HepG2 (cell line): Measurements from ENCODE around the gene ZBTB4. TPM values are rescaled to one million over a fixed set of nuclear protein-coding genes. Genes with fewer than 3 reads are reported as not detected.
A peak's percentile ranks its signal among the peaks of the same experiment; 100 is the strongest.

ENCODE experiments used
- ATF1 ChIP-seq: IDR thresholded peaks from 2 replicates; pipeline ENCODE4 v1.6.1; 2016; ENCODE audit warnings: mild to moderate bottlenecking, control low read depth
- BORCS8-MEF2B ChIP-seq: sonication (generic); formaldehyde crosslinking; IDR thresholded peaks from 2 replicates; pipeline ENCODE4 v1.8.0; 2022; ENCODE audit warnings: mild to moderate bottlenecking, missing genetic modification reagents
- FOXJ3 ChIP-seq: sonication (generic); formaldehyde crosslinking; IDR thresholded peaks from 2 replicates; pipeline ENCODE4 v1.4.0; 2020; ENCODE audit warnings: missing genetic modification reagents, mild to moderate bottlenecking, borderline replicate concordance
- HNRNPUL1 ChIP-seq: fragments of 200-400 bp; formaldehyde crosslinking; IDR thresholded peaks from 2 replicates; pipeline ENCODE4 v1.6.1; 2017; ENCODE audit warnings: low read depth, mild to moderate bottlenecking, low read length, moderate library complexity
- PRDM15 ChIP-seq: sonication (generic); formaldehyde crosslinking; IDR thresholded peaks from 2 replicates; pipeline ENCODE4 v1.4.0; 2020; ENCODE audit warnings: missing genetic modification reagents
- SNAPC2 ChIP-seq: sonication (generic); formaldehyde crosslinking; IDR thresholded peaks from 2 replicates; pipeline ENCODE4 v1.8.1; 2022; ENCODE audit warnings: mild to moderate bottlenecking, missing genetic modification reagents
- TFDP1 ChIP-seq: IDR thresholded peaks from 2 replicates; pipeline ENCODE4 v1.6.1; 2016; ENCODE audit warnings: missing compliant biosample characterization, missing genetic modification reagents, borderline replicate concordance
- ZBTB25 ChIP-seq: IDR thresholded peaks from 2 replicates; pipeline ENCODE4 v1.6.1; 2018; ENCODE audit warnings: missing genetic modification reagents
- ZBTB33 ChIP-seq: sonication (generic); formaldehyde crosslinking; IDR thresholded peaks from 2 replicates; pipeline ENCODE4 v1.4.0; 2020; ENCODE audit warnings: missing genetic modification reagents
- ZFP37 ChIP-seq: sonication (generic); formaldehyde crosslinking; IDR thresholded peaks from 2 replicates; pipeline ENCODE4 v1.4.0; 2020; ENCODE audit warnings: missing genetic modification reagents, borderline replicate concordance
- ZMYM3 ChIP-seq: sonication (generic); formaldehyde crosslinking; IDR thresholded peaks from 2 replicates; pipeline ENCODE4 v1.5.1; 2020; ENCODE audit warnings: mild to moderate bottlenecking, missing genetic modification reagents
- ZNF124 ChIP-seq: sonication (generic); formaldehyde crosslinking; IDR thresholded peaks from 2 replicates; pipeline ENCODE4 v1.4.0; 2020; ENCODE audit warnings: missing genetic modification reagents
- ZNF138 ChIP-seq: sonication (generic); formaldehyde crosslinking; IDR thresholded peaks from 2 replicates; pipeline ENCODE4 v1.5.0; 2020; ENCODE audit warnings: mild to moderate bottlenecking, low read depth, missing genetic modification reagents
- ZNF329 ChIP-seq: sonication (generic); formaldehyde crosslinking; IDR thresholded peaks from 2 replicates; pipeline ENCODE4 v1.9.0; 2021; ENCODE audit warnings: low read depth, mild to moderate bottlenecking, missing genetic modification reagents
- ZNF556 ChIP-seq: sonication (generic); formaldehyde crosslinking; IDR thresholded peaks from 2 replicates; pipeline ENCODE4 v1.4.0; 2020; ENCODE audit warnings: mild to moderate bottlenecking, missing genetic modification reagents, borderline replicate concordance
- ZNF619 ChIP-seq: sonication (generic); formaldehyde crosslinking; IDR thresholded peaks from 2 replicates; pipeline ENCODE4 v1.4.0; 2020; ENCODE audit warnings: mild to moderate bottlenecking, missing genetic modification reagents
- ZNF747 ChIP-seq: sonication (generic); formaldehyde crosslinking; IDR thresholded peaks from 2 replicates; pipeline ENCODE4 v1.8.1; 2023; ENCODE audit warnings: missing genetic modification reagents, mild to moderate bottlenecking, borderline replicate concordance
- ZNF782 ChIP-seq: sonication (generic); formaldehyde crosslinking; IDR thresholded peaks from 2 replicates; pipeline ENCODE4 v1.4.0; 2020; ENCODE audit warnings: missing genetic modification reagents, mild to moderate bottlenecking, borderline replicate concordance
- polyA plus RNA-seq, 8 experiments: library from polyadenylated mRNA; depleted of rRNA in 3 of 8; stranded (reverse) in 7 of 8; unstranded in 1 of 8; fragments of >200 nt; fragmentation: Illumina TruSeq in 4 of 8; extraction: Trizol in 4 of 8; gene quantifications; 2 replicates each; pipeline versions ENCODE4 v1.2.1 to v1.2.3, GENCODE V29; 2011 to 2016; ENCODE audit warnings: low read depth in 4 of 8, missing spikeins in 1 of 8, mixed read lengths in 1 of 8; ENCODE audit not compliant: insufficient read depth in 1 of 8
- total RNA-seq, 5 experiments: library from RNA; depleted of rRNA; stranded (reverse); fragments of >200 nt; fragmentation: Illumina TruSeq; extraction: Trizol; gene quantifications; 2 replicates each; pipeline ENCODE4 v1.2.3, GENCODE V29; 2016; ENCODE audit warnings: low read depth in 1 of 5

The ZBTB4 gene
- total and polyA plus RNA-seq, 2 of the 13 experiments (the other 11 are each of a cell fraction or from before 2014, with no cell fraction given) = 4.3 to 7.4 TPM

- TF ChIP-seq PRDM15 (CRISPR knock-in tag) (no peak), BORCS8-MEF2B (CRISPR knock-in tag) (no peak), ZNF556 (CRISPR knock-in tag) (0 out of 2 replicates have a peak, but pooled peaks have one; percentile 18), ATF1 (CRISPR knock-in tag) (peak; percentile 85), ZFP37 (CRISPR knock-in tag) (no peak), TFDP1 (peak; percentile 51; the same call in 1 of the 2 replicates), ZNF138 (CRISPR knock-in tag) (no peak), SNAPC2 (no peak), ZNF747 (CRISPR knock-in tag) (peak; percentile 62; the same call in 1 of the 2 replicates), FOXJ3 (CRISPR knock-in tag) (no peak), ZBTB25 (CRISPR knock-in tag) (no peak), ZBTB33 (CRISPR knock-in tag) (no peak), ZNF124 (CRISPR knock-in tag) (no peak; the same call in 1 of the 2 replicates), ZMYM3 (peak; percentile 49; the same call in 1 of the 2 replicates), HNRNPUL1 (no peak), ZNF782 (CRISPR knock-in tag) (no peak), ZNF329 (no peak), ZNF619 (CRISPR knock-in tag) (no peak)
Observed at GRCh38 chr17:7483255-7484066, 4.0 kb upstream of the ZBTB4 start (continued).
